ENCODE results near the gene TUBAL3.
"Not testable (repeated sequence)": the region's sequence is repeated elsewhere in the genome, so short reads cannot be mapped to it uniquely, and the experiment has no call there.

TUBAL3 gene

DNA sequence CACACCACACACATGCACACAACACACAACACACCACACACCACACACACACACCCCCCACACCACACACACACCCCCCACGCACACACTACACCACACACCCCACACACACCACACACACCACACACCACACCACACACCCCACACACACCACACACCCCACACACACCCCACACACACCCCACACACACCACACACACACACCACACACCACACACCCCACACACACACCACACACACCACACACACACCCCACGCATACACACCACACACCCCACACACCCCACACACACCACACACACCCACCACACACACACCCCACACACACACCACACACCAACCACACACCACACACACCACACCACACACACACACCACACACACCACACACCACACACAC lies 23.4 kb downstream of the TUBAL3 start:
- DNase-seq (ENCODE audit: low read depth in 1 of 2, low spot score in 1 of 2): no peak

DNA sequence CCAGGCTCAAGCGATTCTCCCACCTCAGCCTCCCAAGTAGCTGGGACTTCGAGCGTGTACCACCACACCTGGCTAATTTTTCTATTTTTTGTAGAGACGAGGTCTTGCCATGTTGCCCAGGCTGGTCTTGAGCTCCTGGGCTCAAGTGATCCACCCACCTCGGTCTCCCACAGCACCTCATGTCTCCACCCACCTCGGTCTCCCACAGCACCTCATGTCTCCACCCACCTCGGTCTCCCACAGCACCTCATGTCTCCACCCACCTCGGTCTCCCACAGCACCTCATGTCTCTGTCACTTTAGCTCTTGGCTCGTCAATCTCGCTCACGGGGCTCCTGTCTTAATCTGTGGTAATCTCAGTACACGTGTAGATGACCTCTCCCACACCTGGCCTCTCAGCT lies 24.2 kb downstream of the TUBAL3 start:
- not testable (repeated sequence) for DNase-seq (ENCODE audit: low read depth in 1 of 2, low spot score in 1 of 2)

- DNase-seq (ENCODE audit: low read depth in 1 of 2, low spot score in 1 of 2): not testable (repeated sequence)
Observed at GRCh38 chr10:5379202-5379601, 25.4 kb downstream of the TUBAL3 start.

- DNase-seq (ENCODE audit: low read depth in 1 of 2, low spot score in 1 of 2): no peak
Observed at GRCh38 chr10:5376450-5376849, 28.2 kb downstream of the TUBAL3 start.

- DNase-seq (ENCODE audit: low read depth in 1 of 2, low spot score in 1 of 2): no peak
Observed at GRCh38 chr10:5373891-5374611, 30.6 kb downstream of the TUBAL3 start.

DNA sequence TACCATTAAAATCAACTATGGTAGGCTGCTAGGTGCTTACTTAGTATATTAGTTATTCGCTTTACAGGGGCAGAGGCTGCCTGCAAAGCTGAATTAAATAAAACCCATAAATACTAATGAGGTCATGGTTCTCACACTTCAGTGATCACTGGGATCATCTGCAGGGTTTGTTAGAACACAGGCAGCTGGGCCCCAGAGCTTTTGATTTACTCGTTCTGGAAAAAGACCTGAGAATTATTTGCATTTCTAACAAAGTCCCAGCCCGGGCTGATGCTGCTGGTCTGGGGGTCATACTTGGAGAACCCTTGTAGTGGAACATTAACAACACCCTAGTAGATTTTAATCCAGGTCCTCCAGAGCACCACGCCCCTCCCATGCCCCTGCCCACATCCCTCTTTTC lies 31.3 kb downstream of the TUBAL3 start:
- no peak for DNase-seq (ENCODE audit: low read depth in 1 of 2, low spot score in 1 of 2)

DNA sequence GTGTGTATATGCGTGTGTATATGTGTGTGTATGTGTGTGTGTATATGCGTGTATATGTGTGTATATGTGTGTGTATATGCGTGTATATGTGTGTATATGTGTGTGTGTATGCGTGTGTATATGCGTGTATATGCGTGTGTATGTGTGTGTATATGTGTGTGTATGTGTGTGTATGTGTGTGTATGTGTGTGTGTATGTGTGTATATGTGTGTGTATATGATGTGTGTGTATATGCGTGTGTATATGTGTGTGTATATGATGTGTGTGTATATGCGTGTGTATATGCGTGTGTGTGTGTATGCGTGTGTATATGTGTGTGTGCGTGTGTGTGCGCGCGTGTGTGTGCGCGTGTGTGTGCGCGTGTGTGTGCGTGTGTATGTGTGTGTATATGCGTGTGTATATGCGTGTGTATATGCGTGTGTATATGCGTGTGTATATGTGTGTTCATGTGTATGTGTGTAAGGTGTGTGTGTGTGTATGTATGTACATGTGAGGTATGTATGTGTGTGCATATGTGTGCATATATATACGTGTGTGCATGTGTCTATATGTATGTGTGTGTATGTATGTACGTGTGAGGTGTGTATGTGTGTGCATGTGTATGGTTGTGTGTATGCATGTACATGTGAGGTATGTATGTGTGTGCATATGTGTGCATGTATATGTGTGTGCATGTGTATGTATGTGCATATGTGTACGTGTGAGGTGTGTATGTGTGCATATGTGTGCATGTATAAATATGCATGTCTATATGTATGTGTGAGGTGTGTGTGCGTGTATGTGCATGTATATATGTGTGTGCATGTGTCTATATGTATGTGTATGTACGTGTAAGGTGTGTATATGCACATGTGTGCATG lies 33.9 kb downstream of the TUBAL3 start:
- no peak for DNase-seq (ENCODE audit: low read depth in 1 of 2, low spot score in 1 of 2)

DNA sequence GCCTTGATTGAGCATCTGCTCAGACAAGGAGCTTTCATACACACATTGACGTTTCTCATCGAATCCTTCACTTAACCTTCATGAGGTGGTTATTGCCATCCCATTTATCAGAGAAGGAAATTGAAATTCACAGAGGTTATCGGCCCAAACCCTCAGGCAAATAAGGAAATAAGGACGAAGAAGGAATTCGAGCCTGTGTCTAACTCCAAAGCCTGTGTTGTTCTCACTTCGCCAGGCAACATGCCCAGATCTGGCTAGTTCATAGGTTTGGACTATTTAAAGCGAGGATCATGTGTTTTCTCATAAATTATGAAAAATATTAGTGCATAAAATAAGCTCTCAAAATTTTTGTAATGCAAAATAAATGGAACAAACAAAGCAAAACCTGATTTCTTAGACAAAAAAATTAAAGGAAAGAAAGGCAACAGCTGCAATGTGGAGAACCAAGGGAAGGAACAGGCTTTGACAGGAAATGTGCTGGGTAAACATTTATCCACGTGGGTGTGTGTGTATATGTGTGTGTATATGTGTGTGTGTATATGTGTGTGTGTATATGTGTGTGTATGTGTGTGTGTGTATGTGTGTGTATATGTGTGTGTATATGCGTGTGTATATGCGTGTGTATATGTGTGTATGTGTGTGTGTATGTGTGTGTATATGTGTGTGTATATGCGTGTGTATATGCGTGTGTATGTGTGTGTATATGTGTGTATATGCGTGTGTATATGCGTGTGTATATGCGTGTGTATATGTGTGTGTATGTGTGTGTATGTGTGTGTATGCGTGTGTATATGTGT lies 35.1 kb downstream of the TUBAL3 start:
- DNase-seq (ENCODE audit: low read depth in 1 of 2, low spot score in 1 of 2): no peak

DNA sequence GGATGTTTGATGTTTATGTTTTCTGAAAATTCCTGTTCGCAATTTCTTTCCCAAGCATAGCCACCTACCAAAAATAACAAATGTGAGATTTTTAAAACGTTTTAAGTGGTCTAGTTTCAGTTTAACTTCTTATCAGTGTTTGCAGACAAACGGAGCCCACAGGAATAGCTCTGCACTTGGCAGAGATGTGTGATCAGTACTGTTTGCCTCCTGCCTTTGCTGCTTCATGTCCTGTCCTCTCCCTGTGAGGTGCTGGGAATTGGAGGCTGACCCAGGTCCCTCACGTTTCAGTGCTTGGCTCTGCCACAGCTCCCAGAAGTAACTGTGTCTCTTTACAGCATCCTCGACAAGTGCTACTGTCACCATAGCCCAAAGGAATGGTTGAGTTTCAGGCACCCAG lies 38.7 kb downstream of the TUBAL3 start:
- DNase-seq (ENCODE audit: low read depth in 1 of 2, low spot score in 1 of 2): no peak

- no peak for DNase-seq (ENCODE audit: low read depth in 1 of 2, low spot score in 1 of 2)
Observed at GRCh38 chr10:5364890-5365338, 39.7 kb downstream of the TUBAL3 start, which contains the start of gene UCN3. TSS of gene UCN3 (plus strand) at chr10:5364966. CDS start at chr10:5373721, 8,755 bp downstream.

GRCh38 chr10:5364374-5364773 lies 40.3 kb downstream of the TUBAL3 start:
- DNase-seq (ENCODE audit: low read depth in 1 of 2, low spot score in 1 of 2): no peak

DNA sequence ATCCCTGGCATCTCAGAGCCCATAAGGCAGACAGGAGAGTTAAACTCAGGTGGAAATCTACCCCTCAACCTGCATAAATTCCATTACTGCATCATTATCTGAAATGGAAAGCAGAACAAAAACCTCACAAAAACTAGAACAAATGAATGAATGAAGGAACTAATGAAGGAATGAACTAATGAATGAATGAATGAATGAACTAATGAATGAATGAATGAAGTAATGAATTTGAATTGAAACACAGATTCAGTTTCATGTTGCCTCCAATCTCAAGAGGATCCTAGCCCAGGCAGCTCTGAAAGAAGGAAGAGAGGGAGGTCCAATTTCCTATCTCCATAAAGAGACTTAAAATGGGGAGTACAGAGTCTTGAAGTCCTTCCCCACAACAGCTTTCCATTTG lies 41.8 kb downstream of the TUBAL3 start:
- no peak for DNase-seq (ENCODE audit: low read depth in 1 of 2, low spot score in 1 of 2)

- no peak for DNase-seq (ENCODE audit: low read depth in 1 of 2, low spot score in 1 of 2)
Observed at GRCh38 chr10:5361966-5362365, 42.7 kb downstream of the TUBAL3 start.

GRCh38 chr10:5360318-5360915 lies 44.2 kb downstream of the TUBAL3 start:
- no peak for DNase-seq (ENCODE audit: low read depth in 1 of 2, low spot score in 1 of 2)

DNA sequence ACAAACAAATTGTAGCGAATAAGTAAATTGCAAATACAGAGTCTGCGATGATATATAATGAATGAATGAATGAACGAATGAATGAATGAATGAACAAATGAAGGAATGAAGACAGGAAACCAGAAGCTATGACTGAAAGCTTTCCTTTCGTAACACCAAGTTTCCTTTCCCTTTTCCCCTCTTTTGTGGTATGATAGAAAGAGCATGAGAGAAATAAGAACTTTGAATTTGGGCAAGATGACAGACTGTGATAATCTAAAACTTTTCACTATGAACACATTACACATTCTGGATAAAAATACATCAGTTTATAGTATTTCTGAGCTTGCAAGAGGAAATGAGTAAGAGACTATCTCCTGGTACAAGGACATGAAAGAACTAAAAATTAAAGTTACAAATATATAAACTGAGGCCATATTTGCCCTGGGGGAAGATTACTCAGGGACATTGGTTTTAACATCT lies 48.3 kb downstream of the TUBAL3 start:
- DNase-seq (ENCODE audit: low read depth in 1 of 2, low spot score in 1 of 2): no peak

GRCh38 chr10:5355594-5356301 lies 48.9 kb downstream of the TUBAL3 start:
- no peak for DNase-seq (ENCODE audit: low read depth in 1 of 2, low spot score in 1 of 2)

- no peak for DNase-seq (ENCODE audit: low read depth in 1 of 2, low spot score in 1 of 2)
Observed at GRCh38 chr10:5354068-5354467, 50.6 kb downstream of the TUBAL3 start.

DNA sequence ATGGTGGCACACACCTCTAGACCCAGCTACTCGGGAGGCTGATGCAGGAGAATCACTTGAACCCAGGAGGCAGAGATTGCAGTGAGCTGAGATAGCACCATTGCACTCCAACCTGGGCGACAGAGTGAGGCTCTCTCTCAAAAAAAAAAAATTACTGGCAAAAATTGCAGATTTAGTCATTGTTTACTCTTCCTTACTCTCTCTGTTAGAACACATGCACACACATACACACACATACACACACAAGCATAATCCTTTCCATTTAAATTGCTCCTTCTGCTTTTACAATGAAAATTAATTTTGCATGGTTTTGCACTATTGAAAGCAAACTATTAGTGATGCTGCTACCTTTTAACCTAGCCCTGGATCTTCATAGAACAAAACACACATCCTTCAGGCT lies 55.3 kb downstream of the TUBAL3 start:
- no peak for DNase-seq (ENCODE audit: low read depth in 1 of 2, low spot score in 1 of 2)

DNA sequence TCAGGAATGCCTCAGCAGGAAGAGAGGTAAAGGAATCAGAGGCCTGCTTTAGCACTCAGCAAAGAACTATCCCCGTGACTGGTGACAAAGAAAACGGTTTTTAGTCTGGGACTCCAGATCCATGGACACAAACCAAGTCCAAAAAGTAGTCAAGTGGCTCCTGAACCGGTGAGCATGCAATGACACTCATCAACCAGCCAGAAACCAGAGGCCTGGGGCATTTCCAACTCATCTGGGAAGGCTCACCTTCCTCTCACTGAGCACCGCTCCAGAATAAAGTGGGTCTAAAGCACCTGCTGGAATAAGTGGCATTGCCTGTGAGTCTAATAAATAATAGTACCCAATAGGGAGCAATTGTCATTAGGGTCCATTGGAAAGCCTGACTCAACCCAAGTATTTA lies 57.7 kb downstream of the TUBAL3 start:
- no peak for DNase-seq (ENCODE audit: low read depth in 1 of 2, low spot score in 1 of 2)

DNA sequence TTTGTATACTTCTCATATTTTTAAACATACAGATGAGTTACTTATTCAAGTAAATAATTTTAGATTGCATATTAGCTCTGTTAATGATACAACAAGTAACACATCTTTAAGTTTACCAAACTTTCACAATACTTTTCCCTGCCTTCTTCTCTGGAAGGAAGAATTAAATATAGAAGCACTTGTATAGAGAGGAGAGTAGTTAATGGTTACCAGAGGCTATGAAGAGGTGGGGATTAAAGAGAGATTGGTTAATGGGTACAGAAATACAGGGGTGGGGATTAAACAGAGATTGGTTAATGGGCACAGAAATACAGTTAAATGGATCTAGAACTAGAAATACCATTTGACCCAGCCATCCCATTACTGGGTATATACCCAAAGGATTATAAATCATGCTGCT lies 59.9 kb downstream of the TUBAL3 start:
- no peak for DNase-seq (ENCODE audit: low read depth in 1 of 2, low spot score in 1 of 2)
